HepG2 (cell line): Measurements from ENCODE around the gene ZFP64. TPM values are rescaled to one million over a fixed set of nuclear protein-coding genes. Genes with fewer than 3 reads are reported as not detected.

Experiments used
- ATAC-seq: fragments of 200-7000 bp; cut with Tn5 transposase; 3 replicates; pipeline ENCODE4 v1.9.1; 2020; ENCODE audit warnings: mild to moderate bottlenecking, moderate library complexity
- BruUV-seq: library from RNA; stranded (reverse); fragments of 400-500 nt; replicated peaks from 2 replicates; lab custom pipeline; 2021; lab: Mats Ljungman, UMichigan
- CTCF ChIA-PET: fragments of 300-600 bp; formaldehyde crosslinking; extraction: SDS; loops from one replicate; lab custom pipeline; 2021; ENCODE audit warnings: low total read pairs, inconsistent platforms, low intra/inter-chr PET ratio; lab: Yijun Ruan, JAX
- POLR2A ChIA-PET: fragments of 350-600 bp; sonication (Branson Sonifier 250); formaldehyde crosslinking; loops from one replicate; lab custom pipeline; 2020; ENCODE audit warnings: antibody characterized with exemption, inconsistent platforms; lab: Yijun Ruan, JAX
- DNase-seq: peaks from one replicate; pipeline ENCODE4 v3.0.0-alpha.2; 2015; ENCODE audit warnings: low spot score
- FAIRE-seq: peaks from 3 replicates; lab custom pipeline; 2011; peaks lifted over from hg19 to GRCh38; lab: Jason Lieb, UNC
- H2AFZ ChIP-seq: one replicate; pipeline ENCODE4 v1.6.1; 2011; ENCODE audit warnings: low read length, inconsistent platforms
- H3K27ac ChIP-seq: fragments of 300-600 bp; 3 replicates; pipeline ENCODE4 v1.8.0; 2011; ENCODE audit warnings: mixed run types, mild to moderate bottlenecking, mixed read lengths, low read length, inconsistent platforms; ENCODE audit not compliant: insufficient read depth; ENCODE audit errors: extremely low read length
- H3K27me3 ChIP-seq, 2 experiments: fragments of 200-600 bp in 1 of 2; 2 replicates in 1 of 2; 3 replicates in 1 of 2; pipeline versions ENCODE4 v1.6.0 to v1.8.0; 2011; ENCODE audit warnings: low read length in 2 of 2, mild to moderate bottlenecking in 2 of 2, moderate library complexity in 2 of 2, inconsistent platforms in 1 of 2; ENCODE audit not compliant: insufficient read depth in 2 of 2, control insufficient read depth in 1 of 2
- H3K36me3 ChIP-seq, 2 experiments: fragments of 200-600 bp in 1 of 2; replicated peaks in 1 of 2; 2 replicates in 1 of 2; 3 replicates in 1 of 2; pipeline versions ENCODE4 v1.5.1 to v1.8.0; 2011; ENCODE audit warnings: low read length in 2 of 2, inconsistent platforms in 1 of 2; ENCODE audit not compliant: insufficient read depth in 2 of 2, control insufficient read depth in 1 of 2
- H3K4me1 ChIP-seq: 2 replicates; pipeline ENCODE4 v1.5.1; 2012; ENCODE audit warnings: low read length, inconsistent platforms; ENCODE audit not compliant: insufficient read depth
- H3K4me2 ChIP-seq: 2 replicates; pipeline ENCODE4 v1.6.0; 2011; ENCODE audit warnings: low read depth, low read length, inconsistent platforms
- H3K4me3 ChIP-seq, 3 experiments: fragments of 200-600 bp in 1 of 3; sonication (generic), shearing (Covaris generic) in 1 of 3; replicated peaks in 1 of 3; 2 replicates each; pipeline ENCODE4 v1.5.1; 2011 to 2016; ENCODE audit warnings: low read length in 3 of 3, inconsistent platforms in 2 of 3, low read depth in 2 of 3, mild to moderate bottlenecking in 2 of 3, control low read depth in 1 of 3, mixed read lengths in 1 of 3; ENCODE audit not compliant: insufficient read depth in 1 of 3
- H3K79me2 ChIP-seq: one replicate; pipeline ENCODE4 v1.6.1; 2011; ENCODE audit warnings: low read length, inconsistent platforms; ENCODE audit not compliant: insufficient read depth
- H3K9ac ChIP-seq: 2 replicates; pipeline ENCODE4 v1.6.0; 2011; ENCODE audit warnings: mild to moderate bottlenecking, low read depth, low read length, inconsistent platforms; ENCODE audit not compliant: insufficient read depth
- H3K9me3 ChIP-seq: 2 replicates; pipeline ENCODE4 v1.5.1; 2012; ENCODE audit warnings: mild to moderate bottlenecking, low read length
- H4K20me1 ChIP-seq: 2 replicates; pipeline ENCODE4 v1.6.0; 2011; ENCODE audit warnings: inconsistent platforms, mild to moderate bottlenecking, low read length, moderate library complexity; ENCODE audit not compliant: insufficient read depth
- ATRX ChIP-seq: sonication (generic); formaldehyde crosslinking; IDR thresholded peaks from 2 replicates; pipeline ENCODE4 v1.4.0; 2020; ENCODE audit warnings: missing genetic modification reagents, borderline replicate concordance
- JUND ChIP-seq: sonication (generic); formaldehyde crosslinking; IDR thresholded peaks from 2 replicates; pipeline ENCODE4 v1.8.0; 2022; ENCODE audit warnings: mild to moderate bottlenecking, missing genetic modification reagents
- MTF1 ChIP-seq: sonication (generic); formaldehyde crosslinking; IDR thresholded peaks from 2 replicates; pipeline ENCODE4 v1.5.0; 2020; ENCODE audit warnings: missing genetic modification reagents
- PPARG ChIP-seq: conservative IDR thresholded peaks from 2 replicates; pipeline ENCODE4 v1.6.1; 2016; ENCODE audit warnings: missing biosample characterization, missing genetic modification reagents
- SOX6 ChIP-seq, 2 experiments: fragments of 450-650 bp in 1 of 2; sonication (generic) in 1 of 2; formaldehyde crosslinking in 1 of 2; IDR thresholded peaks; 2 replicates each; pipeline versions ENCODE4 v1.4.0 to v1.6.1; 2017 to 2020; ENCODE audit warnings: antibody characterized with exemption in 1 of 2, mild to moderate bottlenecking in 1 of 2, missing genetic modification reagents in 1 of 2
- ZFP36L2 ChIP-seq: sonication (generic); formaldehyde crosslinking; IDR thresholded peaks from 2 replicates; pipeline ENCODE4 v1.4.0; 2020; ENCODE audit warnings: missing genetic modification reagents
- ZNF121 ChIP-seq: sonication (generic); formaldehyde crosslinking; IDR thresholded peaks from 2 replicates; pipeline ENCODE4 v1.5.0; 2020; ENCODE audit warnings: mild to moderate bottlenecking, missing genetic modification reagents
- ZNF180 ChIP-seq: sonication (generic); formaldehyde crosslinking; IDR thresholded peaks from 2 replicates; pipeline ENCODE4 v1.4.0; 2020; ENCODE audit warnings: low read depth, missing genetic modification reagents, borderline replicate concordance
- ZNF577 ChIP-seq: sonication (generic); formaldehyde crosslinking; IDR thresholded peaks from 2 replicates; pipeline ENCODE4 v1.4.0; 2020; ENCODE audit warnings: mild to moderate bottlenecking, low read depth, missing genetic modification reagents, borderline replicate concordance
- ZNF879 ChIP-seq: sonication (generic); formaldehyde crosslinking; IDR thresholded peaks from 2 replicates; pipeline ENCODE4 v1.8.1; 2023; ENCODE audit warnings: missing genetic modification reagents
- ZSCAN21 ChIP-seq: sonication (generic); formaldehyde crosslinking; IDR thresholded peaks from 2 replicates; pipeline ENCODE4 v1.8.0; 2022; ENCODE audit warnings: mild to moderate bottlenecking, missing genetic modification reagents, moderate library complexity, borderline replicate concordance
- ZSCAN9 ChIP-seq: IDR thresholded peaks from 2 replicates; pipeline ENCODE4 v1.6.1; 2016; ENCODE audit warnings: borderline replicate concordance
- WGBS: methylation state at CpG from one replicate; pipeline ENCODE4 v1.1.6; 2017; ENCODE audit warnings: low lambda C conversion rate; 5-methylcytosine and 5-hydroxymethylcytosine counted together
- in situ Hi-C: cut with HindIII; loops from 2 replicates; pipeline ENCODE4 v1.10.0; 2017; ENCODE audit warnings: low pct_unique_long_range_greater_than_20kb; ENCODE audit not compliant: extremely low pct_ligation_motif_present
- intact Hi-C: fragments of 100-400 bp; cut with micrococcal nuclease; formaldehyde crosslinking; loops from one replicate; pipeline ENCODE4 v1.10.0; 2022; ENCODE audit not compliant: unreplicated experiment
- polyA plus RNA-seq, 8 experiments: library from polyadenylated mRNA; depleted of rRNA in 3 of 8; stranded (reverse) in 7 of 8; unstranded in 1 of 8; fragments of >200 nt; fragmentation: Illumina TruSeq in 4 of 8; extraction: Trizol in 4 of 8; gene quantifications; 2 replicates each; pipeline versions ENCODE4 v1.2.1 to v1.2.3, GENCODE V29; 2011 to 2016; ENCODE audit warnings: low read depth in 4 of 8, missing spikeins in 1 of 8, mixed read lengths in 1 of 8; ENCODE audit not compliant: insufficient read depth in 1 of 8
- total RNA-seq, 5 experiments: library from RNA; depleted of rRNA; stranded (reverse); fragments of >200 nt; fragmentation: Illumina TruSeq; extraction: Trizol; gene quantifications; 2 replicates each; pipeline ENCODE4 v1.2.3, GENCODE V29; 2016; ENCODE audit warnings: low read depth in 1 of 5
- TF ChIP-seq, protein P1 (sequence below): sonication (generic); formaldehyde crosslinking; IDR thresholded peaks from 2 replicates; pipeline ENCODE4 v1.5.0; 2020; ENCODE audit warnings: missing genetic modification reagents
- TF ChIP-seq, protein P2 (sequence below): IDR thresholded peaks from 2 replicates; pipeline ENCODE4 v1.6.1; 2012; ENCODE audit warnings: low read length, improper control_type of control experiment
- TF ChIP-seq, protein P3 (sequence below): sonication (generic); formaldehyde crosslinking; IDR thresholded peaks from 2 replicates; pipeline ENCODE4 v1.4.0; 2020; ENCODE audit warnings: low read depth, mild to moderate bottlenecking, missing genetic modification reagents

The ZFP64 gene
- total and polyA plus RNA-seq, 2 of the 13 experiments (the other 11 are each of a cell fraction or from before 2014, with no cell fraction given) = 12.0 to 24.3 TPM

DNA sequence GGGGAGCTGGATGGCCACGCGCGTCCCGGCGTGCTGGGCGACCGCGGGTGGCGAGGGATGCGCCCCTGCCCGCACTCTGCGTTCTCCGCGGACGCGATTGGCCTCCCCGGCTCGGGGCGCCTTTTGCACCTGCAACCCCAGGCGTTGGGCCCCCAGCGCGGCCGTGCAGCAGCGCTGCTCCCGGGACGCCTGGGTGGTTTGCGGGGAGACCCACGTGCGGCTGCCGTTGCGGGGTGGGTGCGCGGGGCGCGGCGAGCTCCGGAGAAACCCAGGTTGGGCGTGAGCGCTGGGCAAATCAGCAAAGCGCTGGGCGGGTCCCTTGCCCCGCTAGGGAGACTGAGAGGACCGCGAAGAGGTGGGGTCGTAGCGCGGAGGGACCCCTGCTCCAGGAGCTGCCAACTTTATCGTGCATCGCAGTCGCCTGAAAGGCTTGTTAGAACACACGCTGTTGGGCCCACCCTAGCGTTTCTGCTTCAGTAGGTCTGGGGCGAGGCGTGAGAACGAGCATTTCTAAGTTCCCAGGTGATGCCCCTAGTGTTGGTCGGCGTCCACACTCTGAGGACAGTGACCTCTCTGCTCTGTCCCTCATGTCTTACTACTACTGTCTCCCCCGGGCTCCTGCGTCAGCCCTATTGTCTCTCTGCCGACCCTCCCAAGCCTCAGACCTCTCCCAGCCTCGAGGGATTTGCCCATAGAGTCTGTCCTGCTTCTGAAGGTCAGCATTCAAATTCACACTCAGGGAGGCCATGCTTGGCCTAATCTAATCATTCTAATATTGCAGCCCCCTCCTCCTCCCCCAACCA lies 538 bp upstream of the ZFP64 start:
- FAIRE-seq (peak; percentile 72), ATAC-seq (peak; percentile 91), DNase-seq (peak; percentile 83)
- Histone ChIP-seq H4K20me1 (no peaks in the 10 kb centered on the region), H3K4me3 (peak overlapping the region; percentile 82 to 98 (median 91)), H3K4me2 (peak overlapping the region; percentile 89), H3K79me2 (peaks cover 20% of the 10 kb centered on the region), H3K36me3 (no peaks in the 10 kb centered on the region), H3K9me3 (no peaks in the 10 kb centered on the region), H2AFZ (peak overlapping the region; percentile 73), H3K27me3 (no peaks in the 10 kb centered on the region; a peak in 1 of 5 replicates), H3K9ac (peak overlapping the region; percentile 88), H3K27ac (peak overlapping the region; percentile 81), H3K4me1 (peaks cover 18% of the 10 kb centered on the region)
- WGBS = 2% methylated on average over 36 of the region's 61 CpGs
- ChIA-PET POLR2A (interaction anchor here (0.6 to 2.6 kb wide), 10 partner anchors 10 to 48 kb away, joined by 3 to 22 read pairs (median 4); no protein-coding TSS in a partner anchor), CTCF (no interaction called here)
- intact Hi-C loops (loop anchor here (1.0 to 2.0 kb wide), 2 partner anchors 39 to 51 kb away; no protein-coding TSS in a partner anchor), in situ Hi-C loops (no loop called here)
- BruUV-seq = TSS peak; percentile 80
- TF ChIP-seq ZSCAN21 (peak; percentile 77), ZNF879 (CRISPR knock-in tag) (no peak), PPARG (CRISPR knock-in tag) (no peak), ZSCAN9 (no peak), ZNF577 (CRISPR knock-in tag) (no peak), ZNF180 (CRISPR knock-in tag) (no peak), JUND (0 out of 2 replicates have a peak, but pooled peaks have one; percentile 25), ATRX (CRISPR knock-in tag) (no peak), ZNF121 (CRISPR knock-in tag) (peak; percentile 79), SOX6 (IDR thresholded peaks at IDR 0.05) (no peak), SOX6 (CRISPR knock-in tag; IDR thresholded peaks at IDR 0.05) (peak; percentile 39), MTF1 (no peak; the same call in 1 of the 2 replicates), ZFP36L2 (CRISPR knock-in tag) (no peak; the same call in 1 of the 2 replicates)
- TF ChIP-seq, protein P1, sequence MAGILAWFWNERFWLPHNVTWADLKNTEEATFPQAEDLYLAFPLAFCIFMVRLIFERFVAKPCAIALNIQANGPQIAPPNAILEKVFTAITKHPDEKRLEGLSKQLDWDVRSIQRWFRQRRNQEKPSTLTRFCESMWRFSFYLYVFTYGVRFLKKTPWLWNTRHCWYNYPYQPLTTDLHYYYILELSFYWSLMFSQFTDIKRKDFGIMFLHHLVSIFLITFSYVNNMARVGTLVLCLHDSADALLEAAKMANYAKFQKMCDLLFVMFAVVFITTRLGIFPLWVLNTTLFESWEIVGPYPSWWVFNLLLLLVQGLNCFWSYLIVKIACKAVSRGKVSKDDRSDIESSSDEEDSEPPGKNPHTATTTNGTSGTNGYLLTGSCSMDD (CRISPR knock-in tag) = no peak; the same call in 1 of the 2 replicates
- TF ChIP-seq, protein P2, sequence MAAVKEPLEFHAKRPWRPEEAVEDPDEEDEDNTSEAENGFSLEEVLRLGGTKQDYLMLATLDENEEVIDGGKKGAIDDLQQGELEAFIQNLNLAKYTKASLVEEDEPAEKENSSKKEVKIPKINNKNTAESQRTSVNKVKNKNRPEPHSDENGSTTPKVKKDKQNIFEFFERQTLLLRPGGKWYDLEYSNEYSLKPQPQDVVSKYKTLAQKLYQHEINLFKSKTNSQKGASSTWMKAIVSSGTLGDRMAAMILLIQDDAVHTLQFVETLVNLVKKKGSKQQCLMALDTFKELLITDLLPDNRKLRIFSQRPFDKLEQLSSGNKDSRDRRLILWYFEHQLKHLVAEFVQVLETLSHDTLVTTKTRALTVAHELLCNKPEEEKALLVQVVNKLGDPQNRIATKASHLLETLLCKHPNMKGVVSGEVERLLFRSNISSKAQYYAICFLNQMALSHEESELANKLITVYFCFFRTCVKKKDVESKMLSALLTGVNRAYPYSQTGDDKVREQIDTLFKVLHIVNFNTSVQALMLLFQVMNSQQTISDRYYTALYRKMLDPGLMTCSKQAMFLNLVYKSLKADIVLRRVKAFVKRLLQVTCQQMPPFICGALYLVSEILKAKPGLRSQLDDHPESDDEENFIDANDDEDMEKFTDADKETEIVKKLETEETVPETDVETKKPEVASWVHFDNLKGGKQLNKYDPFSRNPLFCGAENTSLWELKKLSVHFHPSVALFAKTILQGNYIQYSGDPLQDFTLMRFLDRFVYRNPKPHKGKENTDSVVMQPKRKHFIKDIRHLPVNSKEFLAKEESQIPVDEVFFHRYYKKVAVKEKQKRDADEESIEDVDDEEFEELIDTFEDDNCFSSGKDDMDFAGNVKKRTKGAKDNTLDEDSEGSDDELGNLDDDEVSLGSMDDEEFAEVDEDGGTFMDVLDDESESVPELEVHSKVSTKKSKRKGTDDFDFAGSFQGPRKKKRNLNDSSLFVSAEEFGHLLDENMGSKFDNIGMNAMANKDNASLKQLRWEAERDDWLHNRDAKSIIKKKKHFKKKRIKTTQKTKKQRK = no peak
- TF ChIP-seq, protein P3, sequence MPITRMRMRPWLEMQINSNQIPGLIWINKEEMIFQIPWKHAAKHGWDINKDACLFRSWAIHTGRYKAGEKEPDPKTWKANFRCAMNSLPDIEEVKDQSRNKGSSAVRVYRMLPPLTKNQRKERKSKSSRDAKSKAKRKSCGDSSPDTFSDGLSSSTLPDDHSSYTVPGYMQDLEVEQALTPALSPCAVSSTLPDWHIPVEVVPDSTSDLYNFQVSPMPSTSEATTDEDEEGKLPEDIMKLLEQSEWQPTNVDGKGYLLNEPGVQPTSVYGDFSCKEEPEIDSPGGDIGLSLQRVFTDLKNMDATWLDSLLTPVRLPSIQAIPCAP (CRISPR knock-in tag) = no peak
